Ectodermal cell (in vitro differentiated cells): ENCODE measurements around the gene THSD4.

ENCODE experiments used
- H3K27ac ChIP-seq: 2 replicates; pipeline ENCODE4 v1.7.0; 2013; ENCODE audit warnings: mild to moderate bottlenecking, low read depth, low read length; ENCODE audit not compliant: insufficient read depth, poor library complexity, severe bottlenecking
- H3K27me3 ChIP-seq: 2 replicates; pipeline ENCODE4 v1.7.0; 2013; ENCODE audit warnings: mild to moderate bottlenecking, low read length; ENCODE audit not compliant: insufficient read depth, control insufficient read depth, poor library complexity, severe bottlenecking
- H3K36me3 ChIP-seq: one replicate; pipeline ENCODE4 v1.7.0; 2013; ENCODE audit warnings: low read length; ENCODE audit not compliant: control insufficient read depth, insufficient read depth
- H3K4me1 ChIP-seq: one replicate; pipeline ENCODE4 v1.7.0; 2013; ENCODE audit warnings: low read length; ENCODE audit not compliant: control insufficient read depth, insufficient read depth
- H3K4me3 ChIP-seq: 2 replicates; pipeline ENCODE4 v1.7.0; 2013; ENCODE audit warnings: low read depth, low read length, control low read depth; ENCODE audit not compliant: insufficient read depth
- H3K9me3 ChIP-seq: 2 replicates; pipeline ENCODE4 v1.7.0; 2013; ENCODE audit warnings: mild to moderate bottlenecking, low read length, moderate library complexity; ENCODE audit not compliant: control insufficient read depth
- WGBS, 2 experiments: methylation state at CpG; one replicate each; pipeline ENCODE4 v1.1.7; 2013; ENCODE audit warnings: missing lambda C conversion rate in 2 of 2; 5-methylcytosine and 5-hydroxymethylcytosine counted together

The THSD4 gene

DNA sequence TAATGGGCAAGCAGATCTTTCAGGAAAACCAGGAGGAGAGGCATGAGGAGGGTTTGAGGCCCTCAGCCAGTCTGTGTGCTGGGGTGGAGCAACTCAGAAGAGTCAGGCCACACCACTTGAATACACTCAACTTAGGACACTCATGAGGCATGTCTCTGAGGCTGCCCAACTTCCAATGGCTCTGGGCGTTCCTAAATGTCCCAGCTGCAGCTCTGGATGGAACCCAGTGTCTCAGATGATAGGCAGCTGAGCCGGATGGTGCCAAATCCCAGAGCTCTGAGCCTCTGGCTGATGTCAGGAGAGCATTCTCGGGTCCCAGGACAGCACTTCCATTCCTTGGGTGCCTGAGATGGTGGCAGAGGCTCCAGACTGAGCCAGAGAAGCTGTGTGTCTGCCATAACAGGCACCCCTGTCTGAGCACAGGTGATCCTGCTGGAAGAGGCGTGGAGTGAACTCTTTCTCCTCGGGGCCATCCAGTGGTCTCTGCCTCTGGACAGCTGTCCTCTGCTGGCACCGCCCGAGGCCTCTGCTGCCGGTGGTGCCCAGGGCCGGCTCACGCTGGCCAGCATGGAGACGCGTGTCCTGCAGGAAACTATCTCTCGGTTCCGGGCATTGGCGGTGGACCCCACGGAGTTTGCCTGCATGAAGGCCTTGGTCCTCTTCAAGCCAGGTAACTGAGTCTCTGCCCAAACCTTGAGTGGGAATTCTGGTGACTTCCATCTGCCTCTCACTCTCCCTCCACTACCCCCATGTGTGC is 697.9 kb downstream of the THSD4 start:
- Histone ChIP-seq H3K9me3 (no peaks in the 10 kb centered on the region), H3K27me3 (no peaks in the 10 kb centered on the region), H3K27ac (no peak overlapping the region), H3K36me3 (no peaks in the 10 kb centered on the region), H3K4me1 (peaks cover 6% of the 10 kb centered on the region), H3K4me3 (no peak overlapping the region)
- 94 to 95% methylated on average over 16 of the region's 16 CpGs for WGBS, 2 experiments

DNA sequence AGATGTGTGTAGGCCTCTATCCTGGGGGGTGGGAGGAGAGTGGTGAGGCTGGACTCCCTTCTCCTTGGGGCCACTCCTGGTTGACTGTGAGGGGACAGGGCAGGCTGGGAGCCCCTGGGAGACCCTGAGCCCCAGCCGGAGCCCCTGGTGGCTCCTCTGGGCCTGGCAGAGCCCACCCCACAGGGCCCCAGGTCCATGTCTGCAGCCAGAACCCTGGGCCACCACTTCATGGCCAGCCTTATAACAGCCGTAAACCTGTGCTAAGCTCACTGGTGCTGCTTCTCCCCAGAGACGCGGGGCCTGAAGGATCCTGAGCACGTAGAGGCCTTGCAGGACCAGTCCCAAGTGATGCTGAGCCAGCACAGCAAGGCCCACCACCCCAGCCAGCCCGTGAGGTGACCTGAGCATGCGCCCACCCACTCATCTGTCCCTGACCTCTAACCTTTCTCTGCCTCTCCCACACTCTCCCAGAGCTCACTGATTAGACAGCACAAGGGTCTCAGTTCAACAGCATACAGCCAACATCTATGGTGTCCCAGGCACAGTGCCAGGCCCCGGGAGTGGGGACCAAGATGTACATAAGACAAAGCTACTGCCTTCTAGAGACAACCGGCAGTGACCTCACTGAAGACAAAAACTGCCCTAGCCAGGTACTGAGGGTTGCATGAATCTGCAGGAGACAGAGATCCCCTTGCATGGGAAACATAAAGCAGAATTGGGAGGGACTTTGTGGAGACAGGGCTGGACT is 698.6 kb downstream of the THSD4 start:
- H3K4me3 ChIP-seq = no peak overlapping the region
- no peaks in the 10 kb centered on the region for H3K9me3 ChIP-seq
- no peak overlapping the region for H3K27ac ChIP-seq
- H3K4me1 ChIP-seq = no peaks in the 10 kb centered on the region
- no peaks in the 10 kb centered on the region for H3K36me3 ChIP-seq
- no peaks in the 10 kb centered on the region for H3K27me3 ChIP-seq
- 93% methylated on average over 9 of the region's 9 CpGs for WGBS, 2 experiments

DNA sequence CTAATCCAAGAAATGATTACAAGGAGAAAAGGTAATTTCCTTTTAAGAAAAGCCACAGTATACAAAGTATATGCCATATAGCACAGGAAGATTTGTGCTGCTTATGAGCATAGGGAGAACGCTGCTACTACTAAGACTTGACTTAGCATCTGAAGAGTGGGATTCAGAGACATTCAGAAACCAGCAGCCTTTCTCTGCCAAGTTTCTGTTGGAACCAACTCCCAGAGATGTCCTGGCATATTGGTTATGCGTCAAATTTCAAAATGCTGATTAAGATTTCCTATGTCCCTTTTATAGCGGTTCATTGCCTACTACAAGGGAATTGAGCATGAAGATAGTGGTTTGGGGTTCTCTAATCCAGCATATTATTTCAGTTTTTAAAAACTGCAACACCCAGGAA is 700.0 kb downstream of the THSD4 start:
- H3K36me3 ChIP-seq = no peaks in the 10 kb centered on the region
- no peak overlapping the region for H3K4me3 ChIP-seq
- WGBS, 2 experiments = 97% methylated on average over 3 of the region's 3 CpGs
- no peaks in the 10 kb centered on the region for H3K4me1 ChIP-seq
- H3K9me3 ChIP-seq = no peaks in the 10 kb centered on the region
- no peaks in the 10 kb centered on the region for H3K27me3 ChIP-seq
- no peak overlapping the region for H3K27ac ChIP-seq

DNA sequence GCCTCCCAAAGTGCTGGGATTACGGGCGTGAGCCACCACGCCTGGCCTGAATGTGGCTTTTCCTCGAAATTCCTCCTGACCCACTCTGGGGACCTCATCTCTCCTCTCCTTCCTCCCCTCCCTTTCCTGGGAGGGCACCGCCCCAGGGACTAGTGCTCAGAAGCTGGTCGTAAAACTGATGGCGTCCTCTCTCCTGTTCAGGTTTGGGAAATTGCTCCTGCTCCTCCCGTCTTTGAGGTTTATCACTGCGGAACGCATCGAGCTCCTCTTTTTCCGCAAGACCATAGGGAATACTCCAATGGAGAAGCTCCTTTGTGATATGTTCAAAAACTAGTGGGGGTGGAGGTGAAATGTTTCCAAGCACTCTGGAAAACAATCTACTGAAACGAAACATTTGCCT is 702.1 kb downstream of the THSD4 start:
- Histone ChIP-seq H3K4me3 (no peak overlapping the region), H3K4me1 (no peaks in the 10 kb centered on the region), H3K36me3 (no peaks in the 10 kb centered on the region), H3K27me3 (no peaks in the 10 kb centered on the region), H3K27ac (no peak overlapping the region), H3K9me3 (no peaks in the 10 kb centered on the region)
- 95 to 96% methylated on average over 13 of the region's 13 CpGs for WGBS, 2 experiments

DNA sequence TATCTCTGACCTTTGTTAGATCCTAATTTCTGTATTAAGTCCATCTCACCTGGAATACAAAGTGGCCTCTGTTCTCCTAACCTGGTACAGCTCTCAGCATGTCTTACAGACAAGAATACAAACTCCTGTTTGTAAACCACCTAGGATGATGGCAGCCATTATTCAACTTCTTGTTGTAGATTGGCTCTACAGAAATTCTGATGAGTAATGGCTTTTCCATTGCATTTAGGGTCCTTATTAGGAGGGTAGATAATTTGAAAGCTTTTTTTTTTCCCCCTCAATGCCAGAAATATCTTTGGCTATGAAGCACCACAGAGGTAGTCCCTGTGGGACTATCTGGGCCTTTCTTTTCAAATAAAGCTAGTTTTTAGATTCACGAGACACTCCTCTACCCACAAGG is 704.9 kb downstream of the THSD4 start:
- Histone ChIP-seq H3K27me3 (no peaks in the 10 kb centered on the region), H3K9me3 (peaks cover 2% of the 10 kb centered on the region), H3K36me3 (no peaks in the 10 kb centered on the region), H3K4me1 (no peaks in the 10 kb centered on the region), H3K4me3 (no peak overlapping the region), H3K27ac (no peak overlapping the region)
- 96 to 100% methylated on average over 1 of the region's 1 CpG for WGBS, 2 experiments

DNA sequence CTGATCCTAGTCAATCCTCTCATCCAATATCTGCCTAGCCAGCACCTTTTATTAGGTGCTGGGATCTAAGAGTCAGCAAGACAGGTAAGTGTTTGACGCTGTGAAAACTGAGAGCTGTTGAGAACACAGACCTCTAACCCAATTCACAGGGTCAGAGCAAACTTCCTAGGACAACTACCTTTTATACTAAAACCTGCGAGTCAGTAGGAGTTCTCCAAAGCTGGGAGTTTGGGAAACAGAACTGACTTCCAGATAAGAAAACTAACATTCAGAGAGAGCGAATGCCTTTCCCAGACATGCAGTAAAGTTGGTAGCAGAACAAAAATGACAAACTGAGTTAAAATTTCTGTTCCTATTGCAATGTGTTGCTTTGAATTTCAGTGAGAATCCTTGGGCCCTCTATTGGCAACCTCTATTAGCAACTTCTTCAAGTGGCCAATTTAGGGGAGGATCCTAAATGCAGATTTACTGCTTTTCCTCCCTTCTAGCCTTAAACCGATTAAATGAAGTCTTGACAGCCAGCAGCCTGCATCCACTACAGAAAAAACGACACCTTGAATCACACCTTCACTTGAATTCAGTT is 706.4 kb downstream of the THSD4 start:
- Histone ChIP-seq H3K36me3 (no peaks in the 10 kb centered on the region), H3K27me3 (no peaks in the 10 kb centered on the region), H3K4me1 (peaks cover 6% of the 10 kb centered on the region), H3K9me3 (peaks cover 2% of the 10 kb centered on the region), H3K4me3 (no peak overlapping the region), H3K27ac (no peak overlapping the region)
- WGBS, 2 experiments = 92 to 95% methylated on average over 5 of the region's 5 CpGs

DNA sequence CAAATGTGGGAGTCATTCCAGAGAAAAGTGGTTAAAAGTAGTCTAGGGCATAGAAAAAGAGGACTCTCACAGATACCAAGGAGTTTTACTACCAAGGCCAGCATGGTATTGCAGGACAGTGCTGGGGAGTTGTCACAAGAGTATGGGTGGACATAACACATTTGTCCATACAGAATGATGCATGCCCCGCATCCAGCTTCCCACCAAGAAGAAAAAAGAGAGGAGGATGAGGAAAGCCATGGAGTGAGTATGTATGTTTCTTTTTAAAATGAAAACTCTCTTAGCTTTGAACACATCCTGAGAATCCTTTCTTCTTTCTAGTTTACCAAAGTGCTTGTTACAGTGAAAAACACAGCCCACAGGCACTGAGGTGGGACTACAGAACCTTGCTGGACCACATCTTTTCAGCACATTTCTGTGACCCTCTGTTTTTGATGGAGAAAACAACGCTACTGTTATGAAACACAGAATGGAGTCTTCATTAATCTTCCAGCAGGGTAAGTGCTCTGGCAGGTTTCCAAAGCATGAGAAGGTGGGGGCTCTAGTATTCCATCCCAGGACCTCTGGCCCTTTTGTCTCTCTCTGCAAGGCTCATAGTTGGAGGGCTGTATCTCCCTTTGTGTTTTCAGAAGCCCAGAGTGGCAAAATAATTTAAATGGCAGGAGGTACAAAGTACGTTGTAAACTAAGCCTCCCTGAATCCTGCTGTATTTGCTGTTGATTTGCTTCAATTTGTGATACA is 707.8 kb downstream of the THSD4 start:
- Histone ChIP-seq H3K27me3 (no peaks in the 10 kb centered on the region), H3K9me3 (peaks cover 2% of the 10 kb centered on the region), H3K4me3 (no peak overlapping the region), H3K36me3 (no peaks in the 10 kb centered on the region), H3K4me1 (peaks cover 6% of the 10 kb centered on the region), H3K27ac (no peak overlapping the region)
- 74 to 93% methylated on average over 3 of the region's 3 CpGs for WGBS, 2 experiments

DNA sequence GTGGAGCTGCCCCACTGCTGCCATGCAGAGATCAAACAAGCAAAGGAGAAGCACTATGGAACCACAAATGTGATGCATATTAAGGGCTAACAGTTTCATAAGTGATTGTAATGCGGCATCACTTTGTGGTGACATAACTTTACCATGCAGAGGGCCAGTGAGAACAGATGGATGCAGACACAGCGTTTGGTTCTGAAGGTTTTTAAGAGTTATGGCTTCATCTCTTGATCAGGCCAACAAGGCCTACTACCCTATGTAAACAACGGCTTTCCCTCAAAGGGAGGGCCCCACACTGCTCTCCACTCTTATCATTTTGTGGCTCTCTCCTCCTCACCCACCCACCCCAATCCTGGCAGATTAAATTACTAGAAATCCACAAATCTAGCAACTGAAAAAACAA is 708.5 kb downstream of the THSD4 start:
- Histone ChIP-seq H3K27me3 (no peaks in the 10 kb centered on the region), H3K4me3 (no peak overlapping the region), H3K9me3 (peaks cover 2% of the 10 kb centered on the region), H3K36me3 (no peaks in the 10 kb centered on the region), H3K4me1 (peaks cover 6% of the 10 kb centered on the region), H3K27ac (no peak overlapping the region)
- WGBS, 2 experiments = 91 to 92% methylated on average over 3 of the region's 3 CpGs

DNA sequence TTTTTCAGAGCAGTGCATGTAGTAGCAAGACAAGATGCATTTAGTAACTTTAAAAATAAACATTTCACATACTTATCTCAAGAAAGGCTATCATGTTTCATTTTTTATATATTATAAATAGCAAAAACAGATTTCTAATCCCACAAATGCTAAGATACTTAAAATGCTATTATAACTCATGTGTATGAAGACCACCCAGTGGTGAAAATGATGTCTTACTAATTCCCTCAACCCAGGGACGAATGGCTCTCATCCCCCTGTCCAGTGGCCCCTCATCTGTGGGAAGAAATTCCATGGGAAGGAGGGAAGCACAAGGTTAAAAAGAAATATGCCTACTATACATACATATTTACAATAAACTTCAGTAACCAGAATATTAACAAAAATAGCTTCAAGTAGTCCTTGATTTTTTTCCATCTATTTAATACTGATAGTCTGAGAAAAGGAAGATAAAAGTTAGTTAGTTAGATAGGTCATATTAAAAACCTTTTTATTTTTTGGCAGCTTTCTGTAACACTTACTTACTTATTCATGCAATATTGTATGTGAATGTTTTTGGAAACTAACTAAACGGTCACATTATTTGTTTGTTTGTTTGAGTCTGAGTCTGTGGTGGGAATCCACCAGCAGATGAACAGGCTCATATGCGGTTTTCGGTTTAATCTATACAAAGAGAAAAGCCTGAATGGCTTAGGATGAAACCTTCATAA is 709.9 kb downstream of the THSD4 start:
- WGBS, 2 experiments = 95 to 96% methylated on average over 3 to 4 of the region's 4 CpGs
- Histone ChIP-seq H3K4me1 (peaks cover 6% of the 10 kb centered on the region), H3K27me3 (no peaks in the 10 kb centered on the region), H3K4me3 (no peak overlapping the region), H3K27ac (no peak overlapping the region), H3K9me3 (peaks cover 2% of the 10 kb centered on the region), H3K36me3 (no peaks in the 10 kb centered on the region)
